ENCODE measurements around the gene TTC39B.

GRCh38 chr9:15136646-15137045 is 170.4 kb downstream of the TTC39B start:
- no peak for TF ChIP-seq EZH2 (IDR thresholded peaks at IDR 0.05)
- no peak for TF ChIP-seq POLR2AphosphoS5 (IDR thresholded peaks at IDR 0.05; ENCODE audit: borderline replicate concordance, low read depth, low read length)
- no peak for TF ChIP-seq FOXP2 (optimal IDR thresholded peaks at IDR 0.05; ENCODE audit: control extremely low read depth, extremely low read length, insufficient read depth)
